ENCODE results near the gene MYBPC2. TPM values are rescaled to one million over a fixed set of nuclear protein-coding genes. Genes with fewer than 3 reads are reported as not detected.

MYBPC2 gene
- total RNA-seq, 1 experiment from 2014 or later = 0.18 TPM

DNA sequence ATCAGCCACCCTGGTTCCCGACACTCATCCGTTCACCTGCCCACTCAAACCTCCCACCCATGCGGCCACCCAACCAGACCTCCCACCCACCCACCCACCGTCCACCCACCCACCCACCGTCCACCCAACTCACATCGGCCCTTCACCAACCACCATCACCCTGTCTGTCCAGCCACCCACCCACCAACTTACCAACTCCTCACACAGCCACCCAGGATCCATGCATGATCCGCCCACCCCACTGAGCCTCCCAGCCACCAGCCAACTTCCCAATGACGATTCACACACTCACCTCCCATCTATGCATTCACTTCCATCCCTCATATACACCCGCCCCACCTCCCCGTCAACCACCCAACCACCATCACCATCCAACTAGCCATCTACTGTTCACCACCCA is 74.0 kb downstream of the MYBPC2 start:
- TF ChIP-seq, protein P1, sequence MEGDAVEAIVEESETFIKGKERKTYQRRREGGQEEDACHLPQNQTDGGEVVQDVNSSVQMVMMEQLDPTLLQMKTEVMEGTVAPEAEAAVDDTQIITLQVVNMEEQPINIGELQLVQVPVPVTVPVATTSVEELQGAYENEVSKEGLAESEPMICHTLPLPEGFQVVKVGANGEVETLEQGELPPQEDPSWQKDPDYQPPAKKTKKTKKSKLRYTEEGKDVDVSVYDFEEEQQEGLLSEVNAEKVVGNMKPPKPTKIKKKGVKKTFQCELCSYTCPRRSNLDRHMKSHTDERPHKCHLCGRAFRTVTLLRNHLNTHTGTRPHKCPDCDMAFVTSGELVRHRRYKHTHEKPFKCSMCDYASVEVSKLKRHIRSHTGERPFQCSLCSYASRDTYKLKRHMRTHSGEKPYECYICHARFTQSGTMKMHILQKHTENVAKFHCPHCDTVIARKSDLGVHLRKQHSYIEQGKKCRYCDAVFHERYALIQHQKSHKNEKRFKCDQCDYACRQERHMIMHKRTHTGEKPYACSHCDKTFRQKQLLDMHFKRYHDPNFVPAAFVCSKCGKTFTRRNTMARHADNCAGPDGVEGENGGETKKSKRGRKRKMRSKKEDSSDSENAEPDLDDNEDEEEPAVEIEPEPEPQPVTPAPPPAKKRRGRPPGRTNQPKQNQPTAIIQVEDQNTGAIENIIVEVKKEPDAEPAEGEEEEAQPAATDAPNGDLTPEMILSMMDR (IDR thresholded peaks at IDR 0.05) = no peak
- no peak for TF ChIP-seq REST (IDR thresholded peaks at IDR 0.05; ENCODE audit: insufficient read depth in 1 of 2, low read depth in 2 of 2, low read length in 1 of 2)
- no peak for TF ChIP-seq POLR2AphosphoS5 (IDR thresholded peaks at IDR 0.05; ENCODE audit: low read depth, low read length)
- TF ChIP-seq SIN3A (IDR thresholded peaks at IDR 0.05; ENCODE audit: borderline replicate concordance, insufficient read depth, low read depth, low read length) = no peak
- no peak for TF ChIP-seq TCF7L2 (IDR thresholded peaks at IDR 0.05; ENCODE audit: low read depth, low read length)
- Histone ChIP-seq H3K27me3 (ENCODE audit: control insufficient read depth, insufficient read depth, low read length) (no peaks in the 10 kb centered on the region), H3K9me3 (ENCODE audit: control insufficient read depth, insufficient read depth, low read depth, low read length) (no peaks in the 10 kb centered on the region), H3K27ac (ENCODE audit: low read length) (no peak overlapping the region), H3K36me3 (ENCODE audit: control insufficient read depth, insufficient read depth, low read length) (no peaks in the 10 kb centered on the region; the same call in 1 of the 2 replicates), H3K4me1 (ENCODE audit: control insufficient read depth, insufficient read depth, low read length) (no peaks in the 10 kb centered on the region; the same call in 1 of the 2 replicates), H3K4me3 (ENCODE audit: low read depth in 2 of 2, low read length in 2 of 2) (no peak overlapping the region)
- ChIA-PET POLR2A (no interaction called here), CTCF (no interaction called here)
- DNase-seq (ENCODE audit: low read depth, low spot score) (no peak), ATAC-seq (no peak)
- intact Hi-C loops (cut with micrococcal nuclease; ENCODE audit: unreplicated experiment) (no loop called here), in situ Hi-C loops (cut with HindIII; ENCODE audit: low pct_unique_long_range_greater_than_20kb, low sequenced_read_pairs) (no loop called here)
- BruUV-seq (replicated peaks) = no TSS peak

GRCh38 chr19:50507376-50507775 is 74.7 kb downstream of the MYBPC2 start:
- POLR2A ChIA-PET = no interaction called here
- DNase-seq (ENCODE audit: low read depth, low spot score) (no peak), ATAC-seq (no peak)
- no peaks in the 10 kb centered on the region for H3K9me3 ChIP-seq (ENCODE audit: control insufficient read depth, insufficient read depth, low read depth, low read length)
- no peaks in the 10 kb centered on the region; the same call in 1 of the 2 replicates for H3K36me3 ChIP-seq (ENCODE audit: control insufficient read depth, insufficient read depth, low read length)
- intact Hi-C loops (cut with micrococcal nuclease; ENCODE audit: unreplicated experiment) = no loop called here
- no peaks in the 10 kb centered on the region for H3K27me3 ChIP-seq (ENCODE audit: control insufficient read depth, insufficient read depth, low read length)
- no peak overlapping the region for H3K4me3 ChIP-seq (ENCODE audit: low read depth in 2 of 2, low read length in 2 of 2)
- TF ChIP-seq REST (IDR thresholded peaks at IDR 0.05; ENCODE audit: insufficient read depth in 1 of 2, low read depth in 2 of 2, low read length in 1 of 2) = no peak
- TF ChIP-seq TCF7L2 (IDR thresholded peaks at IDR 0.05; ENCODE audit: low read depth, low read length) = no peak
- no peak for TF ChIP-seq SIN3A (IDR thresholded peaks at IDR 0.05; ENCODE audit: borderline replicate concordance, insufficient read depth, low read depth, low read length)
- TF ChIP-seq POLR2AphosphoS5 (IDR thresholded peaks at IDR 0.05; ENCODE audit: low read depth, low read length) = no peak
- TF ChIP-seq, protein P1 (IDR thresholded peaks at IDR 0.05) = no peak
- CTCF ChIA-PET = no interaction called here
- no peaks in the 10 kb centered on the region for H3K4me1 ChIP-seq (ENCODE audit: control insufficient read depth, insufficient read depth, low read length)
- BruUV-seq (replicated peaks) = no TSS peak
- H3K27ac ChIP-seq (ENCODE audit: low read length) = no peak overlapping the region
- in situ Hi-C loops (cut with HindIII; ENCODE audit: low pct_unique_long_range_greater_than_20kb, low sequenced_read_pairs) = no loop called here
